ENCODE results near the gene PPP2R2D.

DNA sequence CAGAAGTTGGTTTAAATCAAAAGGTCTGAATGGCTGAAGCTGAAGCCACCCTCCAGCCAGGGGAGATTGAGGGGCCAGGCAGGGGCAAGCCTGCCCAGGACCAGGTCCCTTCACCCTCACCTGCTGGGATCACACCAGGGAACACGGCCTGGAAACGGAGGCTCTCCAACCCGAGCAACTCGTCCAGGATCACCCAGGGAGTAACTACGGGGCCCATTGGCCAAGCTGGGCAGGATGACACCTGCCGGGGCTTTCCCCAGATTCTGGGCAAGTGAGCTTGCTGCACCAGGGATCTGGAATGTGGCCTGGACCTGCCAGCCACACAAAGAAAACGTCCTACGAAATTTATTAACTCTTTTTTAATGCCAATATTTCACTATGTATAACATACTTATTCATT is 30.4 kb upstream of the PPP2R2D start:
- TF ChIP-seq CTCF (conservative IDR thresholded peaks at IDR 0.05) (no peak), EZH2 (IDR thresholded peaks at IDR 0.05; ENCODE audit: low read depth) (no peak)

All from PC-9 (cell line).